GM18507 (cell line): ENCODE results near the gene KCNJ16.
"Not testable (repeated sequence)": the region's sequence is repeated elsewhere in the genome, so short reads cannot be mapped to it uniquely, and the experiment has no call there.

Source experiments
- DNase-seq: peaks from one replicate; pipeline ENCODE4 v3.0.0; 2011; ENCODE audit warnings: low read depth; ENCODE audit not compliant: insufficient read length; ENCODE audit errors: extremely low spot score
- FAIRE-seq: peaks from 2 replicates; lab custom pipeline; 2011; peaks lifted over from hg19 to GRCh38; lab: Jason Lieb, UNC

Gene KCNJ16

DNA sequence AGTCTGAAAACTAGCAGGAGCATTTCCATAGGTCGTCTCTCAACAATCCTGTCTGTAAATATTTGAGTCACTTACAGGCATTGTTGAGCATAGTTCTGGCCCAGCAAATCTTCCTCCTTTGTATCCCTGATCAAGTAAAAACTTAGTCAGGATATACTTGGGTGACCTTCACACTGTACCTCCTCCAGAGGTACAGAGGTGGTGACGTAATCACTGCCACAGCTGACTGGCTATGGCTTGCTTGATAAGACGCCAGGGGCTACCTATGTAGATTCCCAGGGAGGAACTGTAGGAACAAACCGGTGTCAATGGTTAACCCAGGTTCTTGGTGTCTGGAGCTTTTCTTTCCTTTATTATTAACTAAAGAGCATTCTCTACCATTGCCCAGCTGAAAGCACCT is at the start of gene KCNJ16:
KCNJ16 (plus strand) TSS at position 270 of the 400 bp plus-strand sequence. CDS start 56,863 bp downstream, outside the sequence.
- DNase-seq (no peak), FAIRE-seq (no peak)

DNA sequence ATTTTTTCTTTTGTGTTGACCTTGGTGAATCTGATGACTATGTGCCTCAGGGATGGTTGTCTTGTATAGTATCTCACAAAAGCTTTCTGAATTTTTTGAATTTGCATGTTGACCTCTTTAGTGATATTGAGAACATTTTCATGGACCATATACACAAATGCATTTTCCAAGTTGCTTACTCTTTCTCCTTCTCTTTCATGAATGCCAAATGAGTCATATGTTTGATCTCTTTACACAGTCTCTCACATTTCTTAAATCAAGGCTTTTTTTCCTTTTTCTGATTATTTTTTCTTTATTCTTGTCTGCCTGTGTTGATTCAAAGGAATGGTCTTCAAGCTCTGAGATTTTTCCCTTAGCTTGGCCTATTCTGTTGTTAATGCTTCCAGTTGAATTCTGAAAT is 46.6 kb upstream of the KCNJ16 start:
- FAIRE-seq (no peak), DNase-seq (no peak)

GRCh38 chr17:70028978-70029767 is 45.9 kb upstream of the KCNJ16 start:
- no peak for FAIRE-seq
- no peak for DNase-seq

DNA sequence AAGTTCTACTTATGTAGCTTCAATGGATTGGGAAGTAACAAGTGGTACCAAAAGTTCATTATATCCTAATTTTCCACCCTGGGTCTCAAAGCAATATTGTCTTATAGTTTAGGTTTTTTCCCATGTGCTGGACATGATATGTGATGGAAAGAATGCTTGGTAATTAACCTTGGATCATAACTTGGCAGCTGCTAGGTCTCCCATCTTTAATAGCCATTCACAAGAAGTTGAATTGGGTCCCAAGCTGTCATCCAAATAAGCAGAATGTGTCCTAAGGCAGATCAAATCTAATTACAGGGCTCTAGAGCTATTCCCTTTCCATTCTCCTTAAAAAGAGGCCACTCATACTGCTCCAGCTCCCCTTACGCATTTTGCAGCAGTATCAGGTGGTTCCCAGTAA is 44.7 kb upstream of the KCNJ16 start:
- no peak for FAIRE-seq
- DNase-seq = no peak

GRCh38 chr17:70031341-70031740 is 43.7 kb upstream of the KCNJ16 start:
- no peak for FAIRE-seq
- no peak for DNase-seq

GRCh38 chr17:70033165-70033564 is 41.9 kb upstream of the KCNJ16 start:
- DNase-seq (no peak), FAIRE-seq (no peak)

DNA sequence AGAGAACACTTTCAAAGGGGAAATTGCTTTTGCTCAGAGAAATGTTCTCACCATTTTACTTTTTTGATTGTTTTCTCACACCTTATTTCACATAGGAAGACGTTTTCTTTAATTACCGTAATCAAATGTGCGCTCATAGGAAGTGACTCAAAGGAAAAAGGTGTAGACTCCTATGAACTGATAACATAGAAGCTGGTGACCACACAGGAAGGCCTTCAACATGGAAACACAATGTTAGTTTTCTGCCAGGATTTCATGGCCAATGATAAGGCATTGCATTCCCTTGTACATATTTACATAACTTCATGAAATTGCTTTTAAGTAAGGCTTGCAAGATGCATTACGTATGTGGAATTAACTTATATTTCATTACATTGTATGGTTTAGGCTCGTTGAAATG is 40.9 kb upstream of the KCNJ16 start:
- DNase-seq = no peak
- FAIRE-seq = no peak

- no peak for DNase-seq
- no peak for FAIRE-seq
Observed at GRCh38 chr17:70037498-70037897, 37.5 kb upstream of the KCNJ16 start.

DNA sequence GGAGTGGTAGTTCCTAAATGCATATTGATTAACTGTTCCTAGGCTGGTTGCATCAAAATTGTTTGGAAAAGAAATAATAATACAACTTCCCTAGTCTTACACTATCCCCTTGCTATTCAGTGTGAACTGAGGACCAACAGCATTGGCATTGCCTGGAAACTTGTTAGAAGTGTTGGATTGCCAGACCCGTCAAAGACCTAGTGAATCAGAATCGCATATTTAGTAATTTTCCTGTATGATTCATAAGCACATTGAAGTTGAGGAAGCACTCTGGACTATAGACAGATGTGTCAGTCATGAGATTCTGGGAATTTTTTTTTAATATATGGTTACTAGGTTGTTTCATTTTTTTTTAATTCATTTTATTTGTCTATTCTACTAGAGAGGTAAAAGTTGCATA is 34.7 kb upstream of the KCNJ16 start:
- FAIRE-seq (no peak), DNase-seq (no peak)

DNA sequence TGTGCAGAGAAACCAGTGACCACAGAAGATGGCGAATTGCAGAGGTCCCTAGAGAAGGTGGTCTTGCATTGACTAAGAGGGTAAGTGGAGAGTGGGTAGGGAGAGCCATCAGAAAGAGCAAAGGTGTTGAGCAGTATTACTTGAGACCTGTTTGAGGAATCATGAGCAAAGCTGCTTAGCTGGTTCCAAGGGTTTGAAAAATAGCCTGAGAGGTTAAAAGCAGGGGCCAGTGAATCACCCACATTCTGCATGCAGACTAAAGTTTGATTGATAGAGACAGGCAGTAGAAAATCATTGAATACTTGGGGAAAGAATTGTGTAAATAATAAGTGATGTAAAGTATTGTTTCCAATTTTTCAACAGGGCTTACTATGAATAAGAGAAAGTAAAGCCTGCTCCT is 34.0 kb upstream of the KCNJ16 start:
- FAIRE-seq = no peak
- no peak for DNase-seq

- DNase-seq (no peak), FAIRE-seq (no peak)
Observed at GRCh38 chr17:70041540-70041939, 33.5 kb upstream of the KCNJ16 start.

DNA sequence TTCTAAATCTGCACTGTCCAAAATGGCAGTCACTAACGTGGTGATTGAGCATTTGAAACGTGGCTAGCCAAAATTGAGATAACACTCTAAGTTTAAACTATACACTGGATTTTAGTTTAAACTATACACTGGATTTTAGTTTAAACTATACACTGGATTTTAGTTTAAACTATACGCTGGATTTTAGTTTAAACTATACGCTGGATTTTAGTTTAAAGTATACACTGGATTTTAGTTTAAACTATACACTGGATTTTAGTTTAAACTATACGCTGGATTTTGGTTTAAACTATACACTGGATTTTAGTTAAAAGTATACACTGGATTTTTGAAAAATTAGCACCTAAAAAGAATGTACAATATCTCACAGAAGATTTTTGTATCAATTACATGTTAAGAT is 29.2 kb upstream of the KCNJ16 start:
- DNase-seq, FAIRE-seq: not testable (repeated sequence)

GRCh38 chr17:70047619-70048419 is 27.2 kb upstream of the KCNJ16 start:
- FAIRE-seq (no peak), DNase-seq (no peak)

DNA sequence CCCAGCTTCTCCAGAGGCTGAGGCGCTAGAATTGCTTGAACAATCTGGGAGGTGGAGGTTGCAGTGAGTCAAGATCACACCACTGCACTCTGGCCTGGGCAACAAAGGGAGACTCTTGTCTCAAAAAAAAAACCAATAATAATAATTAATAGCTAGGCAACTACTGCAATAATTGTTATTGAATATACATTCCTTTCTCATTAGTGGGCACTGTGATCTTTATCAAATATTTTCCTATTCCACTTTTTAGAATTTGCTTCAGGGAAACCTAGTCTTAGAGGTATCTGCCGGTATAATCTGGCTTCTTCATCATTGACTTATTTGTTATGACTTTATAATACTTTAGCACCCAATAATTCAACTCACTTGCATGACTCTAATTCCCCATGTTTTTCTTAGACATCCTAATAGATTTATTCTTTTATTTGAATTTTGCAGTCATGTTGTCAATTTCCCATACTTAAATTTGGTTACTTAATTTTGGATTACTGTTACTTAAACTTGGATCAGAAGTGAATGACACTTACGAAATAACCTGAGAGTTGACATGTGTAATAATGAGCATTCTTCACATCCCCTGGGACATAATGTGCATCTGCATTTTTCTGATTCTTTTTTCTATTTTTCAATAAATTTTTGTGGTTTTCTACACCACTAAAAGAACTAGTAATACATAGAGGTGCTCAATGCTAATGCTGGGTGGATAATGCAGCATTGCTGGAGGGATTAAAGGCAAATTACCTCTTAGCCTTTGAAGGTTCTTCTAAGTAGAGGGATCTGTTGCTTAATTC is 25.0 kb upstream of the KCNJ16 start:
- DNase-seq (no peak), FAIRE-seq (no peak)

DNA sequence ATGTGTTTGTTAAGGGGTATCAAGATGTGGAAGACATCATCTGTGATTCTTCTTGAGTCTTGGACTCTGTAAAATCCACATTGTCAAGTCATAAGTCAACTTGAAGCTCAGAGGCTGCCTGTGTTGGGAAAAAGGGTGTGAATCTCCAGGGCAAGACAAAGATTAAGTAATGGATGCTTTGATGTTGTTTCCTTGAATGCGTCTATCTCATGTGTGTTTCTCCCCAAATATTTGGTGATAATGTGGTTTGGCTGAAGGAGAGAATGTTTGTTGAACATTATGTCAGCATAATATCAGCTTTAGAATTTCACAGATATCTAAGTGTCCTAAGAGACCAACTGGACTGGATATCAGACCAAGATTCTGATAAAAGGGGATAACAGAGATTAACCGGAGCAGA is 24.1 kb upstream of the KCNJ16 start:
- DNase-seq (no peak), FAIRE-seq (no peak)

DNA sequence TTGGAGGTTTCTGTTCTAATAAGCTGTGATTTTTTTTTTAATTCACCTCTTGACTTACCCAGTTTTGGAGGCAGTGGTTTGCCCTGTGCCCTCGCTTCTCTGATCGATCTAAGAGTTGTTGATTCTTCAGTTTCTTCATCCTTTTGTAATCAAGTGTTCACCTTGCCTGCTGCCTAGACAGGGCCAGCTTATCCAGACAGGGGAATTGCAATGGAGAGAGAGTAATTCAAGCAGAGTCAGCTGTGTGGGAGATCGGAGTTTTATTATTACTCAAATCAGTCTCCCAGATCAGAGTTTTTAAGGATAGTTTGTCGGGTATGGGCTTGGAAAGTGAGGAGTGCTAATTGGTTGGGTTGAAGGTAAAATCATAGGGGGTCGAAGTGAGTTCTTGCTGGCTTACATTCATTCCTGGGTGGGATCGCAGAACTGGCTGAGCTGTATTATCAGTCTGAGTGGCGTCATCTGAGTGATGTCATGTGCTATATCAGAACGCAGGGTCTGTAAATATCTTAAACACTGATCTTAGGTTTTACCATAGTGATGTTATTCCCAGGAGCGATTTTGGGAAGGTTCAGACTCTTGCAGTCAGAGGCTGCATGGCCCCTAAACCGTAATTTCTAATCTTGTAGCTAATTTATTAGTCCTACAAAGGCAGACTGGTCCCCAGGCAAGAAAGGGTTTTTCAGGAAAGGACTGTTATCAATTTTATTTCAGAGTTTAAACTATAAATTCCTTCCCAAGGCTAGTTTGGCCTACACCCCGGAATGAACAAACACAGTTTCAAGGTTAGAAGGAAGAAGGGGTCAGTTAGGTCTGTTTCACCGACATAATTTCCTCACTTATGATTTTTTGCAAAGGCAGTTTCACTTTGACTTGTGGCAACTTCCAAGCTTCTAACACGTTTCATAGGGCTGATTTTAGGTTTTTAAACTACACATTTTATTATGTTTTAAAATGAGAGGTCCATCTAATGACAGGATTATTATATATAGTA is 21.5 kb upstream of the KCNJ16 start:
- FAIRE-seq = no peak
- no peak for DNase-seq

GRCh38 chr17:70055000-70055399 is 20.0 kb upstream of the KCNJ16 start:
- FAIRE-seq (no peak), DNase-seq (no peak)

DNA sequence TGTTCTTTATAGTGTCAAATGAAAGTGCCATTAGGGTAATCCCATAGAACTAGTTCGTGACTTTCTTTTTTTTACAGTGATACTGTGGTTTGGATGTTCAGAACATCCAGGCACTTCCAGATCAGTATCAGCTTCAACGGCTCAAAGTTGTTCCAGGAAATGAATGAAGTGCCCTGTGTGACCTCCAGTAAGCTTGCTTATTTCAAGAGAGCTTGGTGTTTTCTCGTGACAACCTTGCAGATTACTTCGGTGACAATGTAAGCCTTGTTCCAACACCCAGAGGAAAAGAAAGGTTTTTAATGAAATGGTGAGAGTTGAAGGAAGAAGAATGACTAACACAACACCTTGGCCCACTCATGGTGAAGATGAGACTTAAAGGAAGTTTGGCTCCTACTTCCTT is 16.0 kb upstream of the KCNJ16 start:
- no peak for DNase-seq
- FAIRE-seq = no peak

DNA sequence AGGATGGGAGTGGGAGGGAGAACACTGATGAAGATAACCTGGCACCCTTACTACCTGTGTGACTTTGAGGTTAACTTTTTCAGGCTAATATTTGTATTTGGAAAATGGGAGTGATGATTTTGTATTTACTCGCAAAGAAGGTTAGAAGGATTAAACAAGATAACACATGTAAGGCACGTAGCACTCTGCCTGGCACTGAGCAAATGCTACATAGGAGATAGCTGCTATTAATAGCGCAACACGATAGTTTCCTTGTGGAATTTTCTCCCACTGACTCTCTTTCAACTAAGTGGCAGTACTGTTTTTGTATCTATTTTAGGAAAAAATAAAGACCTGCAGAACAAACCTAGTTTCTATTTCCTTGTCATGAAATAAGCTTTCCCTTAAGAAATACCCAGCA is 15.4 kb upstream of the KCNJ16 start:
- no peak for DNase-seq
- no peak for FAIRE-seq
